ENCODE results near the gene CCT3. TPM values are rescaled to one million over a fixed set of nuclear protein-coding genes. Genes with fewer than 3 reads are reported as not detected.

Gene CCT3
- total RNA-seq, 1 donor from 2014 or later, result 302 TPM

GRCh38 chr1:156320560-156320959 is 17.5 kb downstream of the CCT3 start:
- no peak for DNase-seq

GRCh38 chr1:156319664-156320063 is 18.4 kb downstream of the CCT3 start:
- peak; percentile 41 for DNase-seq

GRCh38 chr1:156316909-156317308 is 21.2 kb downstream of the CCT3 start:
- DNase-seq, result no peak

DNA sequence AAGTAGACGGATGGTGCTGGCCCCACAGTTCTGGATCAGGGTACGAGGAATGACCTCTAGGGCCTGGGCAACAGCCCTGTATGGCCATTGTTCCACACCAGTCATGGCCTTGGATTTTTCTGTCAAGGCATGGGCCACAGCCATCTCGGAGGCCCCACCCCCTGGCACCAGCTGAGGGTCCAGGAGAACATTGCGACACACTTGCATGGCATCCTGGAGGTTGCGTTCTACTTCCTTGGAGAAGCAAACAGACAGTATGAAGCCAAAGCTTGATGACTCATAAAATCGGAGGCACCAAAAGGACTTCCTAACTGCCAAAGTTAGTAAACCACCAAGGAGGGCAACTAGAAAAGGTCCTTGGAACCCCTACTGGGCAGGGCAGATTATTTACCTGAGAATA is 27.1 kb downstream of the CCT3 start:
- no peak for DNase-seq

- no peak for DNase-seq
Measured at GRCh38 chr1:156308078-156308477, 30.0 kb downstream of the CCT3 start.

DNA sequence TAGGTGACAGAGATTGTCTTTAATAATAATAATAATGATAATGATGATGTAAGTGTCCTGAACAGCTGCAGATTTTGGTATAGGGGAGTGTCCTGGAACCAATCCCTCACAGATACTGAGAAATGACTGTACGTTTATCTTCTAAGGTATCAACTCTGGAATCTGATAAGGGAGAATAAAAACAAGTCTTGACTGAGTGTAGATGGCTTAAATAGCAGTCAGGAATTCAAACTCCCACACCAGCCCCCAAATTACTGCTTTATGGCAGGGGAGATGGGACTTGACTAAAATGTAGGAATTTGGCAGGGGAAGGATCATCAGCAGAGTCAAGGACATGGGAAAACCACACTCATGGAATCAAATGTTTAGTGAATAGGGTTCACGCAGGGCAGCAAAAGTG is 32.9 kb downstream of the CCT3 start:
- DNase-seq, result no peak

DNA sequence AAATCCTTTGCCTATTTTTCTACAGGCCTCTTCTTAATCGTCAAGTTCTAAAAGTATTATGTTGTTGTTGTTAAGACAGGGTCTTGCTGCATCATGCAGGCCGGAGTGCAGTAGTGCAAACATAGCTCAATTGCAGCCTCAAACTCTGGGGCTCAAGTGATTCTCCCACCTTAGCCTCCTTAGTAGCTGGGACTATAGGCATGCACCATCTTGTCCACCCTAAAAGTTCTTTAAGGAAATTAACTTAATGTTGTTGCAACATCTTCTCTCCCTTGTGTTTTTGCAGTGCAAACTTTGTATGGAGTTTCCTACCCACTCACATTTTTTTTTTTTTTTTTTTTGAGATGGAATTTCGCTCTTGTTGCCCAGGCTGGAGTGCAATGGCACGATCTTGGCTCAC is 34.9 kb downstream of the CCT3 start:
- DNase-seq, result no peak

GRCh38 chr1:156298852-156299357 is 39.2 kb downstream of the CCT3 start, which contains the start of gene VHLL:
Gene VHLL (minus strand): TSS chr1:156299307. CDS start chr1:156299189, 118 bp downstream.
- DNase-seq, result no peak

- DNase-seq, result peak; percentile 85
Measured at GRCh38 chr1:156295391-156295947, 42.6 kb downstream of the CCT3 start, which contains the start of gene GLMP. Gene GLMP (minus strand): TSS chr1:156295679. CDS start chr1:156295645, 34 bp downstream.

- no peak for DNase-seq
Measured at GRCh38 chr1:156293895-156294294, 44.2 kb downstream of the CCT3 start.

GRCh38 chr1:156293098-156293434 is 45.0 kb downstream of the CCT3 start:
- no peak for DNase-seq

DNA sequence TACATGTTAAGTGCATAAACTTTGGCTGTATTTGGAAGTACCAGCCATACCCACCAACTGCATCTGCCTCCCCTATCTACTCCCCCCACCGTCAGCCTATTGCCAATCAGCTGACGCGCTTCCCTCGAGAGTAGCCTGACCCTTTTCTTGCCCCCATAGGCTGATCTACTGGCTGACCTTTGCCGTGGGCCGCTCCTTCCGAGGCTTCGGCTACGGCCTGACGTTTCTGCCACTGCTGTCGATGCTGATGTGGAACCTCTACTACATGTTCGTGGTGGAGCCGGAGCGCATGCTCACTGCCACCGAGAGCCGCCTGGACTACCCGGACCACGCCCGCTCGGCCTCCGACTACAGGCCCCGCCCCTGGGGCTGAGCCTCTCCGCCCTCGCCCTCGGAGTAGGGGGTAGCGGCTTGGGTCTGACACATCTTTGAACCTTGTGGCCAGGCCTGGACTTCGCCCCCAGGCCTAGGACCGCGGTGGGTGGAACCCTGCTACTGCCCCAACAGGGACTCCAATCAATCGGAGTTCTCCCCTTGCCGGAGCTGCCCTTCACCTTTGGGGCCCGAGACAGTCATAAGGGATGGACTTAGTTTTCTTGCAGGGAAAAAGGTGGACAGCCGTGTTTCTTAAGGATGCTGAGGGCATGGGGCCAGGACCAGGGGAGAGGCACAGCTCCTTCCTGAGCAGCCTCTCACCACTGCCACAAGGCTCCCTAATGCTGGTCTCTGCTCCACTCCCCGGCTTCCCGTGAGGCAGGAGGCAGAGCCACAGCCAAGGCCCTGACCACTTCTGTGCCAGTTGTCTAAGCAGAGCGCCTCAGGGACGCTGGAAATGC is 46.6 kb downstream of the CCT3 start:
- DNase-seq, result peak; percentile 89

- DNase-seq, result no peak
Measured at GRCh38 chr1:156289857-156290256, 48.2 kb downstream of the CCT3 start.

DNA sequence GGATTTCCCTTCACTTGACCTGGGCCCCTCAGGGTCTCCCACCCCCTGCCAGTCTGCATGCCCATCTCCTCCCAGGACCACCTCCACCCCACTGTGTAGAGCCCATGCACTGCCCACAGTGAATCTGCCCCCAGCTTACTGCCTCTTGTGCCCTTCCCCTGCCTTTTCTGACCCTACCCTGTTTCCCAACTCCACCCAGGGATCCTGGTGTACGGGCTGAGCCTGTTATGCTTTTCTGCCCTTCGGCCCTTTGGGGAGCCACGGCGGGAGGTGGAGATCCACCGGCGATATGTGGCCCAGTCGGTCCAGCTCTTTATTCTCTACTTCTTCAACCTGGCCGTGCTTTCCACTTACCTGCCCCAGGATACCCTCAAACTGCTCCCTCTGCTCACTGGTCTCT is 52.0 kb downstream of the CCT3 start:
- DNase-seq, result no peak

DNA sequence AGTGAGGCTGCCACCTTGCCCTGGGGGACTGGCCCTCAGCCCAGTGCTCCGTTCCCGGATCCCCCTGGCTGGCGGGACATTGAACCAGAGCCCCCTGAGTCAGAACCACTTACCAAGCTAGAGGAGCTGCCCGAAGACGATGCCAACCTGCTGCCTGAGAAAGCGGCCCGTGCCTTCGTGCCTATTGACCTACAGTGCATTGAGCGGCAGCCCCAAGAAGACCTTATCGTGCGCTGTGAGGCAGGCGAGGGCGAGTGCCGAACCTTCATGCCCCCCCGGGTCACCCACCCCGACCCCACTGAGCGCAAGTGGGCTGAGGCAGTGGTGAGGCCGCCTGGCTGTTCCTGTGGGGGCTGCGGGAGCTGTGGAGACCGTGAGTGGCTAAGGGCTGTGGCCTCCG is 52.7 kb downstream of the CCT3 start:
- no peak for DNase-seq

GRCh38 chr1:156284757-156285156 is 53.3 kb downstream of the CCT3 start:
- DNase-seq, result no peak

DNA sequence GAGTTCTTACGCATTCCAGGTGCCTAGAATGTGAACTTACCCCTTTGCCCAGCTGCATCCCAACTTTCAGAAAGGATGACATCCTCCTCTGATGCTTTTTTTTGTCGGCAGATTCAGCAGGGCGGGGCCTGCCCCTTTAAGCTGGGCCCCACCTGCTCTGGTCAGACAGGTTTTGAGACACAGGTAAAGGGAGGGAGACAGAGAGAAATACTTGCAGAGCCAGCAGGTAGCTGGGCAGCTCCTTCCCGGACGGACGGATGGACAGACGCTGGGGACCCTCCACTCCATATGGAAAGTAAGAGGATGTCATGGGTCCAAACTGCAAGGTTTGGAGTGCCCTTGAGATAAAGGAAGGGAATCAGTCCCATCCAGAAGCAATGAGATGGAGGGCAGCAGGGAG is 54.0 kb downstream of the CCT3 start, which contains the start of gene TMEM79:
Gene TMEM79 (plus strand): TSS at position 214 of the 400 bp plus-strand sequence. CDS start 902 bp downstream, outside the sequence.
- peak; percentile 34 for DNase-seq

- DNase-seq, result no peak
Measured at GRCh38 chr1:156283521-156283920, 54.6 kb downstream of the CCT3 start.

DNA sequence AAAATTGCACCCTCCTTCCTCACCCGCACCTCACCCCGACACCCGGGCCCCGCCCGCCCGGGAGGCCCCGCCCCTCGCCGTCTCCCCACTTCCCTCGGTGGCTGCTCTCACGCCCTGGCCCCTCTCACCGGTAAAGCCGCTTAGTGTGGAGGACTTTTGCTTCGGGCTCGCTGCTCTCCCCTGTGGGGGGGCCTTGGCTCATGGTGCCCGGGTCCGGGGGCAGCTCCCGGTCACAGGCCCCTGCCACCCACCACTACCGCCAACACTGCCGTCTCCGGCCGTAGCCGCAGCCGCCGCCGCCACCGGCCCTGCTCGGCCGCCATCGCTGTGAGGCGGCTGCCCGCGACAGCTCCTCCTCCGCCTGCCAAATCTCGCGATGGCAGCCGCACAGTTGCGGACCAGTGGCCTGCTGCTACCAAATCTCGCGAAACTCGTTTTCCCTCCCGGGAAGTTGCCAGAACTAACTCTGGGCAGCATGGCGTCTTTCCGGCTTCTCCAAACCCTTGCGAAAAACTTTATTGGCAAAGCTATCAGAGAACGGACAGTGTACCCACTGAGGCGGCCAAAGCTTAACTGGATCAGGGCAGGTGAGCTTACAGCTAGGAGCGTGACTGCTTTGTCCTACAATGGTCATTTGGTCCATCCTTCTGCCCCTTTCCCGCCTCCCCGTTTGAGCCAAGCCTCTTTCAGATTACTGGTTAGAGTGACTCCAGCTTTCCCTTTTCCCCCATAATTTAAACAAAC is 55.4 kb downstream of the CCT3 start, which contains the start of gene SMG5:
Gene SMG5 (minus strand): TSS at position 347 of the 744 bp plus-strand sequence. CDS start 145 bp downstream, at position 202.
- DNase-seq, result peak; percentile 100

- DNase-seq, result peak; percentile 22
Measured at GRCh38 chr1:156281693-156282478, 56.2 kb downstream of the CCT3 start.

DNA sequence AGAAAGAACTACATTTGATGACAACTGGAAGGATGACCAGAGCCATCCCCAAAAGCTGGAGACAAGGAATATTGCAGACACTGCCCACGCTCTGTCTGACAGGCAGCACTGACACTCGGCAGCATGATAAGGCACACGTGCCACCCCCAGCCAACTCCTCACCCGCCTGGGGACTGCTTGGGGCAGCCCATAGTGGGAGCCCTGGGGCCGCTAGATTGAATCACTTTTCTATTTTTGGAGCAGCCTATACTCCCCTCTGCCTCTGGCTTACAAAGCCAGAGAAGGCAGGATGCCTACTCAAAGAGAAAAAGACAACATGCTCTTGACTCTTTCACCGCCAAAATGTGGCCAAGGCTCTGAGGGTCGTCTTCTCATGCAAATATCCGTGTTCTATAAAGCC is 56.8 kb downstream of the CCT3 start:
- peak; percentile 56 for DNase-seq

GRCh38 chr1:156279837-156280236 is 58.3 kb downstream of the CCT3 start:
- no peak for DNase-seq

All from tongue (tissue), 2 donors.